ENCODE results near the gene MED26.

The MED26 gene

GRCh38 chr19:16620584-16620983, 7.4 kb downstream of the MED26 start:
- intact Hi-C loops (cut with DNase I) = no loop called here
- no peak for DNase-seq

DNA sequence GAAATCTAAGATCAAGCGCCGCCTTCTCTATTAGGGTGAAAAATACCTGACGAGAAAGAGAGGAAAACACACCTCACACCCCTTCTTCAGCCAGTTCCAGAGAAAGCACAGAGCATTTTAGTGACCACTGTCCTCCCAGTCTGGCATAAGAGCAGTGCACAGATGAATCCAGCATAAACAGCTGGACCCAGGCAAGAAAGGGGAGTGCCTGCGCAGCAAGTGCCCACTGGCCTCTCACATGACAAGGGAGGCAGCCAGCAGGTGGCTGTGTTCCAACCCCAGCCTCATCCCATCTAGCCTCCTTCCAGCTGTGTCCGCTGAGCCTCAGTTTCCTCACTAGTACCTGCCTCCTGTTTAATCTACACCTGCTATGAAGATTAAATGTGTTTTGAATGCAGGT, 8.0 kb downstream of the MED26 start:
- intact Hi-C loops (cut with DNase I) = no loop called here
- peak in 7 of 42 donors; percentile 11 to 64 (median 17) for DNase-seq

GRCh38 chr19:16619457-16619856, 8.5 kb downstream of the MED26 start:
- intact Hi-C loops (cut with DNase I) = no loop called here
- DNase-seq = no peak

GRCh38 chr19:16618248-16618647, 9.8 kb downstream of the MED26 start:
- intact Hi-C loops (cut with DNase I) = no loop called here

DNA sequence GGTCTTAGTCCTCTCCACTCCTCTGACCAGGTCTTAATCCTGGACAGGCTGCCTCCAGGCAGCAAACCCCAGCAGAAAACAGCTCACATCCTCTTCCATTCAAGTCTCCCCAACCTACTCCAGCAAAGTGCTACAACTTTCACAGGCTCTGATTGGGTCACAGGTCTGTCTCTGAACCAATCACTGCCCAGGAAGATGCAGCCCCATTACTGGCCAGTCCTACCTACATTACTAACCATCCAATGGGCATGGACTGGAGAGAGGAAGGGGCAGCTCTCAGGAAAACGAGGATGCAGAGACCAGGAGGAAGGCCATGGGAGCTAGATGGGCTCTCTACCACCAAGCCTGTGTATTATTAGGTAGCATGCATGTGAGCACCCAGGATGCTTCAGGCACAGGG, 12.2 kb downstream of the MED26 start:
- intact Hi-C loops (cut with DNase I) = no loop called here
- DNase-seq = no peak

More at GRCh38 chr19:16618248-16618647, 9.8 kb downstream of the MED26 start:
- no peak for DNase-seq

- DNase-seq = no peak
- intact Hi-C loops (cut with DNase I) = no loop called here
Measured at GRCh38 chr19:16614941-16615340, 13.1 kb downstream of the MED26 start.

GRCh38 chr19:16613841-16614240, 14.2 kb downstream of the MED26 start:
- intact Hi-C loops (cut with DNase I) = no loop called here
- no peak for DNase-seq

GRCh38 chr19:16612636-16613035, 15.4 kb downstream of the MED26 start:
- intact Hi-C loops (cut with DNase I) = no loop called here
- DNase-seq = no peak

GRCh38 chr19:16611121-16611520, 16.9 kb downstream of the MED26 start:
- DNase-seq = no peak
- intact Hi-C loops (cut with DNase I) = no loop called here

DNA sequence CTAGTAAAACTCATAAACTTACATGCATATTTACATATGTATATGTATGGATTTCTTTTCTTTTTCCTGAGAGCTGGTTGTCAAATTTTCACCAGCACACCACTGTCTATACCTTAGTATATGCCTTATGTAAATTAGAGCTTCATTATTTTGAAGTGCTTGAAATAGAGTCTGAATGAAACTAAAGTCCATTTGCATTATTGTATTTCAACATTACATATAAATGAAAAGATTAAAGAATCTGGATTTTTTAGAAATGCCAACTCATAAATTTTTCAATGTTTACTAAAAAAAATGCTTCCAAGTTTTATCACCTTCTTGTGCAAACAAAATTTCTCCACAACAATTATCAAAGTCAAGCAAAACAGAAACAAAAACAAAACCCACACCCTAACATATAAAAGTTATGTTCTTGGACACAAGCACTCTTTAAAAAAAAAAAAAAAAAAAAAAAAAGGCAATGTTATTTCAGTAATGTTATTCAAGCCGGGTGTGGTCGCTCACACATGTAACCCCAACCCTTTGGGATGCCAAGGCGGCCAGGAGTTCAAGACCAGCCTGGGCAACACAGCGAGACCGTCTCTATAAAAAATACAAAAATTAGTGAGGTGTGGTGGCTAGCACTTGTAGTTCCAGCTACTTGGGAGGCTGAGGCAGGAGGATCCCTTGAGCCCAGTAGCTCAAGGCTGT, 18.3 kb downstream of the MED26 start:
- DNase-seq = no peak

GRCh38 chr19:16608290-16608739, 19.7 kb downstream of the MED26 start:
- DNase-seq = no peak

More for the DNA sequence above, 18.3 kb downstream of the MED26 start:
- intact Hi-C loops (cut with DNase I) = no loop called here

GRCh38 chr19:16607819-16608218, 20.2 kb downstream of the MED26 start:
- no peak for DNase-seq
- intact Hi-C loops (cut with DNase I) = no loop called here

More at GRCh38 chr19:16608290-16608739, 19.7 kb downstream of the MED26 start:
- intact Hi-C loops (cut with DNase I) = no loop called here

- intact Hi-C loops (cut with DNase I) = no loop called here
- peak in 3 of 42 donors; percentile 37 to 58 (median 38) for DNase-seq
Measured at GRCh38 chr19:16605553-16605994, 22.4 kb downstream of the MED26 start.

GRCh38 chr19:16605115-16605514, 22.9 kb downstream of the MED26 start:
- intact Hi-C loops (cut with DNase I) = no loop called here
- DNase-seq = no peak

GRCh38 chr19:16604615-16605014, 23.4 kb downstream of the MED26 start:
- no peak for DNase-seq
- intact Hi-C loops (cut with DNase I) = no loop called here

DNA sequence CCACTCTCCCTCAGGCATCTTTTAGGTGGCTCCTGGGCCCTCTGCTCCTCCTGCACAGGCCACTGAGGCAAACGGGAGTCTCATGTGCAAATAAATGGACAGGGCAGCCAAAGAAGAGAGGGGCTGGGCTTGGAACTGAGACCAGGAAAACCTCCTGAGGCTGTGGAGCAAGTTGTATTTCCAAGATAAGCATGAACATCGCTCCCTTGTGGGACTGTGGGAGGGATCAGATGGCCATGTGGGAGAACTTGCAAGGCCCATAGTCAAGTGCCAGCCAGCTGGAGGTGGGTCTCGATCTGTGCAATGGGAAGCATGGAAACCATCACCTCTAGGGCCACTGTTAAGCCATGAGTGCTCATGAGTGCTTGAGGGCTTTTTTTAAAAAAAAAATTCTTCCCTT, 24.9 kb downstream of the MED26 start:
- intact Hi-C loops (cut with DNase I) = no loop called here
- no peak for DNase-seq

- intact Hi-C loops (cut with DNase I) = no loop called here
- no peak for DNase-seq
Measured at GRCh38 chr19:16601378-16602052, 26.5 kb downstream of the MED26 start.

GRCh38 chr19:16600824-16601223, 27.2 kb downstream of the MED26 start:
- intact Hi-C loops (cut with DNase I) = no loop called here
- DNase-seq = no peak

DNA sequence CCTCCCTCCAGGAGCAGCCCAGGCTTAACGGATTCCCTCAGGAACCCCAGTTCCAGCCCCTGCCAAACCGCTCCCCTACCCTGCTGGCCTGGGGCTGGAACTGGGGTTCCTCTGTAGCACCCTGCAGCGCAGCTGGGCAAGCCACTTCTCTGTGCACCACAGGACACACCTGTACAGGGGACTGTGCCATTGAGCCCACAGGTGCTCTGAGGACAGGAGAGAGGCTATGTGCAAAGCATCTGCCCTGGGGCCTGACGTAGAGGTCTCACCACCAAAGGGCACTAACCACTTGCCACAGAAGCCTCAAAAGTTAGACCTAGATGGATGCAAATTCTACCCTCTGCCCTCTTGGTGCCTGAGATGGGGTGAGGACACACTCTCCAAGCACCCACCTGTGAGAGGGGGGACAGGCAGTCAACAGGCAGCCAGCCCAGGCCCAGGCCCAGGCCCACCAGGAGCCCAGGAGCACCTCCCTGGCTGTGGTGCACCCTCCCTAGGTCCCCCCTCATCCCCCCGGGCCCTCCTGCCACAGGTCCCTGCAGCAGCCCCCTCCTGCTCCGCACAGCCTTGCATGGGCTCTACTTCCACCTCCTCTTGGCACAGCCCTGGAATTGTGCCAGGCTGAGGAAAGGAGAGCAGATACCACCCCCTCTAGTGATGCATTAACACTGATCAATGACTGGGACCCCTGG, 28.2 kb downstream of the MED26 start:
- no peak for DNase-seq
- intact Hi-C loops (cut with DNase I) = no loop called here

GRCh38 chr19:16598848-16599247, 29.2 kb downstream of the MED26 start:
- intact Hi-C loops (cut with DNase I) = no loop called here

More at GRCh38 chr19:16598848-16599247, 29.2 kb downstream of the MED26 start:
- DNase-seq = no peak

Measured in head of caudate nucleus (tissue), 42 donors.